ENCODE results near the gene ENTR1. TPM values are rescaled to one million over a fixed set of nuclear protein-coding genes. Genes with fewer than 3 reads are reported as not detected.

ENTR1 gene
- total RNA-seq, 4 donors from 2014 or later, result 37.4 to 93.0 (median 49.7) TPM

GRCh38 chr9:136421791-136422190 is 11.4 kb upstream of the ENTR1 start:
- TF ChIP-seq POLR2AphosphoS5 (IDR thresholded peaks at IDR 0.05) (no peak), EP300 (IDR thresholded peaks at IDR 0.05) (no peak), POLR2A (IDR thresholded peaks at IDR 0.05) (no peak), CTCF (IDR thresholded peaks at IDR 0.05) (no peak)
- H3K36me3 ChIP-seq, result peaks cover 88% of the 10 kb centered on the region
- no peaks in the 10 kb centered on the region for H3K4me1 ChIP-seq
- no peaks in the 10 kb centered on the region for H3K27me3 ChIP-seq
- no peaks in the 10 kb centered on the region for H3K9me3 ChIP-seq
- DNase-seq (ENCODE audit: low spot score in 2 of 2), result no peak
- H3K4me3 ChIP-seq, result no peak overlapping the region
- no peak overlapping the region for H3K27ac ChIP-seq
- 91% methylated on average over 10 of the region's 21 CpGs for WGBS

- DNase-seq (ENCODE audit: low spot score in 2 of 2), result no peak
Measured at GRCh38 chr9:136419092-136419420, 8.6 kb upstream of the ENTR1 start.

GRCh38 chr9:136418182-136419091 is 8.0 kb upstream of the ENTR1 start:
- no peaks in the 10 kb centered on the region for H3K9me3 ChIP-seq
- no peak for DNase-seq (ENCODE audit: low spot score in 2 of 2)
- no peaks in the 10 kb centered on the region for H3K27me3 ChIP-seq
- H3K36me3 ChIP-seq, result peaks cover 100% of the 10 kb centered on the region
- no peaks in the 10 kb centered on the region for H3K4me1 ChIP-seq
- H3K27ac ChIP-seq, result no peak overlapping the region
- WGBS, result 91% methylated on average over 20 of the region's 48 CpGs
- TF ChIP-seq CTCF (IDR thresholded peaks at IDR 0.05) (no peak), POLR2AphosphoS5 (IDR thresholded peaks at IDR 0.05) (no peak), EP300 (IDR thresholded peaks at IDR 0.05) (no peak), POLR2A (IDR thresholded peaks at IDR 0.05) (no peak)
- H3K4me3 ChIP-seq, result no peak overlapping the region

More at GRCh38 chr9:136419092-136419420, 8.6 kb upstream of the ENTR1 start:
- H3K9me3 ChIP-seq, result no peaks in the 10 kb centered on the region
- H3K4me3 ChIP-seq, result no peak overlapping the region
- 87% methylated on average over 11 of the region's 12 CpGs for WGBS
- no peak for TF ChIP-seq POLR2A (IDR thresholded peaks at IDR 0.05)
- TF ChIP-seq POLR2AphosphoS5 (IDR thresholded peaks at IDR 0.05), result no peak
- no peak for TF ChIP-seq EP300 (IDR thresholded peaks at IDR 0.05)
- no peak for TF ChIP-seq CTCF (IDR thresholded peaks at IDR 0.05)
- H3K36me3 ChIP-seq, result peaks cover 100% of the 10 kb centered on the region
- H3K27ac ChIP-seq, result no peak overlapping the region
- no peaks in the 10 kb centered on the region for H3K27me3 ChIP-seq
- no peaks in the 10 kb centered on the region for H3K4me1 ChIP-seq

GRCh38 chr9:136416914-136417313 is 6.5 kb upstream of the ENTR1 start:
- no peaks in the 10 kb centered on the region for H3K9me3 ChIP-seq
- 95% methylated on average over 19 of the region's 19 CpGs for WGBS
- H3K27ac ChIP-seq, result no peak overlapping the region
- peaks cover 94% of the 10 kb centered on the region for H3K36me3 ChIP-seq
- H3K4me3 ChIP-seq, result no peak overlapping the region
- DNase-seq (ENCODE audit: low spot score in 2 of 2), result no peak
- H3K4me1 ChIP-seq, result peaks cover 2% of the 10 kb centered on the region
- TF ChIP-seq POLR2AphosphoS5 (IDR thresholded peaks at IDR 0.05) (no peak), CTCF (IDR thresholded peaks at IDR 0.05) (no peak), POLR2A (IDR thresholded peaks at IDR 0.05) (no peak), EP300 (IDR thresholded peaks at IDR 0.05) (no peak)
- H3K27me3 ChIP-seq, result no peaks in the 10 kb centered on the region

GRCh38 chr9:136416427-136416826 is 6.0 kb upstream of the ENTR1 start:
- H3K9me3 ChIP-seq, result no peaks in the 10 kb centered on the region
- H3K4me1 ChIP-seq, result peaks cover 7% of the 10 kb centered on the region
- H3K36me3 ChIP-seq, result peaks cover 90% of the 10 kb centered on the region
- no peak overlapping the region for H3K4me3 ChIP-seq
- no peak overlapping the region for H3K27ac ChIP-seq
- no peaks in the 10 kb centered on the region for H3K27me3 ChIP-seq
- TF ChIP-seq POLR2A (IDR thresholded peaks at IDR 0.05), result no peak
- no peak for TF ChIP-seq CTCF (IDR thresholded peaks at IDR 0.05)
- TF ChIP-seq POLR2AphosphoS5 (IDR thresholded peaks at IDR 0.05), result no peak
- TF ChIP-seq EP300 (IDR thresholded peaks at IDR 0.05), result no peak
- no peak for DNase-seq (ENCODE audit: low spot score in 2 of 2)
- WGBS, result 96% methylated on average over 6 of the region's 8 CpGs
